SHP77 (cell line): ENCODE data around the gene NR1H4.
"Not testable (repeated sequence)": the region's sequence is repeated elsewhere in the genome, so short reads cannot be mapped to it uniquely, and the experiment has no call there.

ENCODE experiments used
- DNase-seq, 2 experiments: peaks; one replicate each; lab custom pipeline; 2025; lab: John Stamatoyannopoulos, UW

NR1H4 gene

GRCh38 chr12:100473050-100473715, 483 bp upstream of the NR1H4 start:
- DNase-seq = no peak

GRCh38 chr12:100474617-100475016, 951 bp downstream of the NR1H4 start:
- no peak for DNase-seq

GRCh38 chr12:100476013-100476751, 2.5 kb downstream of the NR1H4 start:
- DNase-seq = no peak

- DNase-seq = no peak
These were observed 7.4 kb downstream of the NR1H4 start for GRCh38 chr12:100481021-100481420.

- DNase-seq = no peak
These were observed 10.7 kb downstream of the NR1H4 start for GRCh38 chr12:100484183-100484886.

GRCh38 chr12:100484891-100485471, 11.3 kb downstream of the NR1H4 start:
- no peak for DNase-seq

- no peak for DNase-seq
These were observed 12.3 kb downstream of the NR1H4 start for GRCh38 chr12:100485983-100486382.

- no peak for DNase-seq
These were observed 15.7 kb downstream of the NR1H4 start for GRCh38 chr12:100489251-100489820.

- no peak for DNase-seq
These were observed 16.4 kb downstream of the NR1H4 start for GRCh38 chr12:100490056-100490455.

GRCh38 chr12:100491104-100491503, 17.4 kb downstream of the NR1H4 start:
- DNase-seq = no peak

- DNase-seq = no peak
These were observed 19.8 kb downstream of the NR1H4 start for GRCh38 chr12:100493396-100494012.

GRCh38 chr12:100494026-100494425, 20.4 kb downstream of the NR1H4 start:
- no peak for DNase-seq

- no peak for DNase-seq
These were observed 20.9 kb downstream of the NR1H4 start for GRCh38 chr12:100494538-100494937.

- peak in 1 of 2 experiments; percentile 2 for DNase-seq
These were observed 23.6 kb downstream of the NR1H4 start for GRCh38 chr12:100497105-100497795.

- no peak for DNase-seq
These were observed 24.5 kb downstream of the NR1H4 start for GRCh38 chr12:100498141-100498540.

- no peak for DNase-seq
These were observed 25.8 kb downstream of the NR1H4 start for GRCh38 chr12:100499416-100499815.

GRCh38 chr12:100502718-100503117, 29.1 kb downstream of the NR1H4 start:
- DNase-seq = not testable (repeated sequence)

- no peak for DNase-seq
These were observed 29.6 kb downstream of the NR1H4 start for GRCh38 chr12:100503228-100503628.

- DNase-seq = no peak
These were observed 31.1 kb downstream of the NR1H4 start for GRCh38 chr12:100504804-100505203.

GRCh38 chr12:100508751-100509150, 35.1 kb downstream of the NR1H4 start:
- DNase-seq = no peak

- DNase-seq = no peak
These were observed 39.0 kb downstream of the NR1H4 start for GRCh38 chr12:100512692-100513091.
